ENCODE measurements around the gene FAM43A.

The FAM43A gene

DNA sequence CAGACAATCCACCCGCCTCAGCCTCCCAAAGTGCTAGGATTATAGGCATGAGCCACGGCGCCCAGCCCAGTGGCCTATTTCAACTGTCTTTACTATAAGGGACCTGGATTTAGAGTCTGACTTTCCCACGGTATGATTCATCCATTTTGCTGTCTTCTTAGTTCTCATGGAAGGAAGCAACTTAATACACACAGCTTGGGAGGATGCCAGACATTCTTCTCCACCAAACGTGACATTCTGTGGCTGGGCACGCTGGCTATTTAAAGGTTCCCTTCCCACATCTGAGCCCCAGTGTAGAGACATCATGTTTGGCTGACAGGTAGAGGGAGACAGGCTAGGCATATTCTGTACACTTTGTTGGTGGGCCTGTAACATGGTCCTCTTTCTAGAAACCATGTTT, 26.2 kb downstream of the FAM43A start:
- DNase-seq = peak; percentile 42

DNA sequence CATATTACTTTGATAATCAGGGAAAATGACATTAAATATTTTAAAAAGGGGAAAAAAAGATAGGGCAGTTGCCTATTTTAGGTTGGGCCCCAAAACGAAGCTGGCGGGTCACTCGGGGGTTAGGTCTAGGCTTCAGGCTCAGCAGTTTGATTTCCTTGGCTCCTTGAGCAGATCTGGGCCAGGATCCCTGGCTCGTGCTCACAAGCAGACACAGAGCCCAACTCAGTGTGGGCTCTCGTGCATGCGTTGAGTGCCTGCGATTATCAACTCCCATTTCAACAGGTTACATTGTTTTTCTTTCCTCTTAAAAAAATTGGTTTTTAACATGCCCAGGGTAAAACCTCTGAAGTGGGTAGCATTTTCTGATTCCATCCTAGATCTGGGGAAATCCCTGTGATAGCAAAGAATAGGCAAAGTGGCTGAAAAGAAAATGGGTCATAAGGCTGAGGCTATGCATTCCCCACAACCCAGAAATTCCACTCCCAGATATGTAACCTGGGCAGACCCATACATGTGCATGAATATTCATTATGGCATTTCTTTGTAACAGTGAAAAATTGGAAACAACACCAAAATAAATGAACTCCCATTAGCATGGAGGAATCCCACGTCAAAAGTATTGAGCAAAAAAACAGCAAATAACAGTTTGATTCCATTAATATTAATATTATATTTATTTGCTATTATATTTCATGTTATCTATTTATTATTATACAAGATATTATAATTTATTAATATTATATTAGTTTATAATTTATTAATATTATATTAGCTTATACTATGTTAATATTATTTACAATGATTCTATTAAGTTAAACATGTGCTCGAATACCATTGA, 27.8 kb downstream of the FAM43A start:
- no peak for DNase-seq

DNA sequence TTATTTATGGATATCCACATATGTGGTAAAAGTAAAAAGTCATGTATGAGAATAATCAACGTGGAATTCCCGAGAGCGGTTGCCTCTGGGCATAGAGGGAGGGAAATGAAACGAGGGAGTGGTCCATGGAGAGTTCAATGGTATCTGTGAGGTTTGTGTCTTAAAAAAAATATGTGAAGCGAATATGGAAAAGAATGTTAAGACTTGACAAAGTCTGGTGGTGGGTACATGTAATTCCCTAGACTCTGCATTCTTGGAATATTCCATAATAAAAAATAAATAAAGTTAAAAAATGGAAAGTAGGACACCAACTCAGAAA, 28.4 kb downstream of the FAM43A start:
- DNase-seq = no peak

DNA sequence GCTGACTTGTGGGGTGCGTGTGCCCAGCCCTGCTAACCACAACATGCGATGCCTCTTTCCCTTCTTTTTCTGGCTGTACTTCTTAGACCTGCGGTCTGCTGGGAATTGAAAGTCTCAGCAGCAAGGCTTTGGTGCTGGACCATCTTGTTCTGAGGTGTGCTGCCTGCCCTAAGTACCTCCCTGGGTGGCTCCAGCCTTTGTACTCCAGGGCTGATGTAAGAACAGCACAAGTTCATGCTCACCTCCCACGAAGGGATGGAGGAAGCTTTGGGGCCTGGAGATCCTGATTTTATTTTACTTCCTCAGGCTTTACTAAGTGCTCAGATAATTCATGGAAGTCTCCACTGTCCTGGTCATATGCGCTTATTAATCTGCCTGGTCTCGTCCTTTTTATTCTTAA, 28.9 kb downstream of the FAM43A start:
- DNase-seq = no peak

DNA sequence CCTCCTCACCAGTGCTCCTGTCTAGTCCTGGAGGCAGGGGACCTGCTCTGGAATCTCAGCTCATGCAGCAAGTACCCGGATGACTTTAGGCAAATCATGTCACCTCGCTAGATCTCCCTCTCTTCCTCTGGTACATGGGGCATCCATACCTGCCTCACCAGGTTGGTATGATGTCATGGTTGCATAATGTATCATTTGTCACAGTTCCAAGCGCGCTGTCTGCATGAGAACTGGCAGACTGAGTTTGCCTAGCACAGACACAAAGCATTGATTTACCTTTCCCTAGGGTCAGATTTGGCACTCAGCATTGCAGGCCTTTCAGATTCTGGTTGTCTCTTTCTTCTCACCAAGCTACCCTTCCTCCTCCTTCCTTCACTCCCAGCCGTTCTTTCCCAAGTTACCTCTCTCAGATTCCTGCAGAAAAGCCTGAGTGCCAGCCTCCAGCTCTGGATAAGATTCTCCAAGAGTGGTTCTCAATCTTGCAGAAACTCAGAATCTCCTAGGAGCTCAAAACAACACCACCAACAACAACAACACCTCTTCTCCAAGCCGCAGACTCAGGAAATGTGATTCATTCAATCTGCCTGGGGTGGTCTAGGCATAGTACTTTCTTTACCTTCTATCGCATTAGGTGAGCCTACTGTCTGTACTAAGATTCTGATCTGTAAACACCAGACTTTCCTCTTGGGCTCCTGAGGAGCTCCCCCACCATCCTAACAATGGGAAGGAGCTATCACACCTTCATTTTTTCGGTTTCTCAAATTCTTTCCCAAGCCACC, 29.5 kb downstream of the FAM43A start:
- no peak for DNase-seq

DNA sequence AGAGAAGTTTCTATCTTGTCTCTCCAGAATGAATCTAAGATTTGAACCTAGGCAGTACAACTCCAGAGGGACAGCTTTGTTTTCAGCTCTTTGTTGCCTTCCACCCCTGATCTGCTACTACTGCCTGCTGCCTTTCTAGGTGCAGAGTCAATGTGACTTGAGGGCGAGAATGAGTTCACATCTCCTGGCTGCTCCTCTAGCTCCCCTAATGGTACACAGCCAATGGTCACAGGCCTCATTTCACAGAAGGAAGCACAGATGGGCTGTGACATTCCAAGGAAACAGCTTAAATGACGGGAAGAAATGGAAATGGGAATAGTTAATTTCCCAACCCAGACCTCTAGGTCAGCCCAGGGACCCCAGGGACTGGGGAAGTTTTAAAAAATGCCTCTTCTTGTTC, 32.4 kb downstream of the FAM43A start:
- no peak for DNase-seq

DNA sequence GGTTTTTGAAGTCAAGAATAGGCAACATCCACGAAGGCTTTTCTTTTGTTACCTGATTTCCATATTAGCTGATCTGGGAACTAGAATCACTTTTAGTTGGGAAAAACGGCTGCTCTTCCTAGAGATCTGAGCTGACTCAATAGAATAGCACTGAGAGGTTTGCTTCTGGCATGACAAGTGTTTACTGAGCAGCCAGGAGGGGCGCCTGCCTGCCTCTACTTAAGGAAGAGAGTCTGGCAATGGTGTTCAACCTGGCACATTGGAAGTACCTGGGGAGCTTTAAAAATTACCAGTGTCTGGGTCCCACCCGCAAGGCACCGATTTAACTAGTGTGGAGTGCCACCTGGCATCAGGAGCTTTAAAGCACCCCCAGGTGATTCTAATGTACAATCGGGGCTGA, 34.4 kb downstream of the FAM43A start:
- DNase-seq = no peak

DNA sequence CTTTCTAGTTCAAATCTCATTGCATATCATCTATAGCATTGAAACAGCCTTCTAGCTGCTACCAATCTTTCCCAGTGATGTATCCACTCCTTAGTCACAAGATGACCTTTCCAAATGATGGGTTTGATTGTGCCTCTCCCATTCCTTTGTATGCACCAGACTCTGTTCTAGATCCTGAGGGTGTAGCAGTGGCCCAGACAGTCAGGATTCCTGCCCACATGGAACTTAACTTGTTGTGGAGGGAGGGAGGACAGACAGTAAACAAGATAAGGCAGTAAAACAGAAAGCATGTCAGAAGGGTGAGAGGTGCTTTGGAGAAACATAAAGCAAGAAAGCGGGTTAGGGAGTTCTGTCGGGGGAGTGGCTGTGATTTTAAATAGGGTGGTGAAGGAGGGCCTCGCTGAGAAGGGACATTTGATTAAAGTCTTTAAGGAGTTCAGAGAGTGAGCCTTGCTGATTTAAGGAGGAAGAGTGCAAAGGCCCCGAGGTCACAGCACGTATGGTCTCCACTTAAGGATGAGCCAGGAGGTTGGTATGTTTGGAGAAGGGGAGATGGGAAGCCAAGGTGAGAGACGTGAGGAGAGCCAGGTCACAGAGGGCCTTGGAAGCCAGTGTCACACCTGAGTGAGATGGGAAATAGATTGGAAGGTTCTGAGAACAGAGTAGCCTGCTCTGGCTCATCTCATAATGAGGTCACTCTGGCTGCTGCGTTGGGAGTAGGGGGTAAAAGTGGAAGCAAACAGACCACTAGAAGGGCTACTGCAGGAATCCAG, 38.3 kb downstream of the FAM43A start:
- DNase-seq = no peak

DNA sequence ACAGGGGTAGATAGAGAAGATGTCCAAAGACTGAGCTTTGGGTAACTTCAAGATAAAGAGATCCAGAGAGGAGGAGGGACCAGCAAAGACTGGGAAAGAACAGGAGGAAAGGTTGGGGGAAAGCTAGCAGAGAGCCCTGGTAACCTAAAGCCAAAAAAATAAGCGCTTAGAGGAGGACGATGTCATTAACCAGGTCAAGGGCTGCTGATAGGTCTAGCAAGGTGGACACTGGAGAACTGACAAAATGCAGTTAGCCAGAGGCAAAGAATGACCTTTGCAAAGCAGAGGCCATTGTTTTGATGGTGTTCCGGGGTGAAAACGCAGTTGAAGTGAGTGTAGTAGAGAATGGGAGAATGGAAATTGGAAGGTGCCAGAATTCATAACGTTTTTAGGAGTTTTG, 39.7 kb downstream of the FAM43A start:
- DNase-seq = no peak

DNA sequence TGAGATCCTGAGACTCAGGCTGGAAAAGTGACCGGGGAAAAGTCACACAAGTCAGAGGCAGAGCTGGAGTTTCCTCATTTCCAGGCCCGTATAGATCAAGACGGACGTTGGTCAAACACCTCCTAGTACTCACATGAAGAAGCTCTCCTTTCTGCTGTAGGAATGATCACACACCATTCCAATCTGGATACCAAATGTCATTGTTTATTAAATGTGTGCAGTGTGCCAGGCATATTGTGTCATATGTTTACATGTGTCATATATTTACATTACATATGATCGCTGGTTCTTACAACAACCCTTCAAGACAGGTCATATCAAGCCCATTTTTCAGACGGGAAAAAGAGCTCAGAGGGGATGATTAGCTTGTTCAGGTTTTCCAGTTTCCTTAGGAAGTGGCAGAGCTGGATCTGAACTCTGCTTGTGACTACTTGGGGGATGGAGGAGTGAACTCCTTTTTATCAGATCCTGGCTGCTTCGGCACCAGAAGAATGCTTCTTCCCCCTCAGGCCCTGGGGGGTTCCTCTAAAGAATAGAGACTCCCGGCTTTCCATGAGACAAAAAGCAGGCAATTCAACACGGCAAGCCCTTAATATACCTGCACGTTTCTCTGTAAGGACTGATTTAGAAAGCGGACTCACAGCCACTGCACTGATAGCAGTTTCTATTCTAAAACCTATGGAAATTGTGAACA, 41.9 kb downstream of the FAM43A start:
- DNase-seq = no peak

DNA sequence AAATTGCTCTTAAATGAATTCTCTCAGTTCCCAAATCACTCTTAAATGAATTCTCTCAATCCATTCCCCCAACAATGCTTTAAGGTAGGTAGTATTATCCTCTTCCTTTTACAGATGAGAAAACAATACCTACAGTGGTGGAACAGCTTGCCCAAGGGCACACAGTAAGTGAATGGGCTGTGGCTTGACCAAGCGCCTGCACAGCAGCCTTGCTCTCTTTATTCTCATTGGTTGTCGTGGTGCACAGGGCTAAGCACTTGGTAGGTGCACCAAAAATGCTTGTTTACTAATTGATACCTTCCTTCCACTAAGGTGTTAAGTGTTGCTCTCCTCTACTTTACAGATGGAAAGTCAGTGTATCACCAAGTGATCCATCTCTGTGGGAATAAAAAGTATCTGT, 43.3 kb downstream of the FAM43A start:
- no peak for DNase-seq

DNA sequence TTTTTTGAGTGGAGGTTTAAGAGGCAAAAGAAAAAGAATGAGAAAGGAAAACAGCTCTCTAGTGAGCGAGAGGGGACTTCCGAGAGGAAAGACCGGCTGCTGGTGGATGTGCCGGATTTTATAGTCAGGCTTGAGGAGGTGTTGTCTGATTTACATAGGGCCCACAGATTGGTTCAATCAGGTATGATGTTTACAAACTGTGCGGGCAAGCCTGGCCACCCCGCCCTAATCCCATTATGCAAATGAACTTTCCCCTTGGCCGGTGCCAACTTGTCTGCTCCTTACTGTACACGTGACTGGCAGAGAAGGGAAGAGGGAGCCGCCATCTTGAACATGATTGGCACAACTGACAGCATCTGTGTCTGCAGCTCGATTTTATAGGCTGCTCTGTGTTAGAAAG, 44.7 kb downstream of the FAM43A start:
- DNase-seq = no peak

DNA sequence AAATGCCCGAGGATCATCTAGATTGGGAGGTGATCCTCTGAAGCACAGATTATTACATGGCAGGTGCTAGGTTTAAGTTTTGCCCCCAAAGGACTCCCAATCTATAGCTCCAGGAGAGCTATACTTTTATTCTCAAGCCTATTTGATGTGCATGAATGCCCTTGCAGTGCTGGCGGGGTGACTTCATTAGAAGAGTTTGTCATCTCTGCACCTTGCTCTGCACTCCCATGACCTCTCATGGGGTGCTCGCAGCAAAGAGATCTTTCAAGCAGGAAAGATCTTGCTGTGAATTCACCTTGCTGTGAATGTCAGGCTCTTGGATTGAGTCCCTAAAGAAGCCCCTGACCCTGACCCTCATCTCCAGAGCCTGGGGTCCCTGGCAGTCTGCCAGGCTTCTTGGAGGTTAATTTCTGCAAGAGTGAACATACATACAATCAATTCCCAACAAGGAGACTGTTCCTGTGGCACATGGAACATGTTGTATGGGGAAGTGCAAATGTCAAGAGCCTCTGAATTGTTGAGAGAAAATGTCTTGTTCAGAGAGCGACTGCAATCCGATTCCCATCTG, 45.9 kb downstream of the FAM43A start:
- no peak for DNase-seq

DNA sequence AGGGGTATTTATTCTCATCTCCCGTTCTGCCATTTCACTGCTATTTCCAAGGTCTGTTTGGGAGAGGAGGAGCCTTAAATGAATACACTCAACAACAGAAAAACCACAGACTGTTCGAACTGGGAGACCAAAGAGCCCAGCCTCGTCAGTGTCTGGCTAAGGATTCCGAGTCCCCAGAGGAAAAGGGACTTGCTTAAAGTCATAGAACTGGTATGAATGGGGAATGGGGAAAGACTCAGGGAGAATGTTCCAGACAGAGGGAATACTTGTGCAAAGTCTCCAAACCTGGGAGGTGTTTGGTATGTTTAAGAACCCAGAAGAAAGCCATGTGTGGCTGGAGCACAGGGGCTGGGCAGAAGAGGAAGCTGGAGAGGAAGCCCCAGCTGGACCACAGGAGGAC, 46.9 kb downstream of the FAM43A start:
- no peak for DNase-seq

DNA sequence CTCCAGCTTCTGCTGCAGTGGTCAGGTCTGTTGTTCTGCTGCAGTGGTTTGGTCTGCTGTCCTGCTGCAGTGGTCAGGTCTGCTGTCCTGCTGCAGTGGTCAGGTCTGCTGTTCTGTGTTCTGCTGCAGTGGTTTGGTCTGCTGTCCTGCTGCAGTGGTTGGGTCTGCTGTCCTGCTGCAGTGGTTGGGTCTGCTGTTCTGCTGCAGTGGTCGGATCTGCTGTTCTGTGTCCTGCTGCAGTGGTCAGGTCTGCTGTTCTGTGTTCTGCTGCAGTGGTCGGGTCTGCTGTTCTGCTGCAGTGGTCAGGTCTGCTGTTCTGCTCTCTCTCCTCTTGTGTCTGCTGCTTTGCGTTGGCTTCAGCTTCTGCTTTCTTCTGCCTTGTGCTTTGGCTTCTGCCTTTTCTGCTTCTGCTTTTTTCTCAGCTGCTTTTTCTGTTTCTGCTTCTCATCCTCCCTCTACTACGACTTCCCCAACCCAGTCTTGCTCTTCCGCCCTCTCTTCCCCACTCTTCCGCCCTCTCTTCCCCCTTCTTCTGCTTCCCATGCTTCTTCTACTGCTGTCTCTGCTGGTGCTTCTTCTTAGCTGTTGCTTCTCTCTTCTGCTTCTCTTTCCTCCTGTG, 50.7 kb downstream of the FAM43A start:
- DNase-seq = no peak

DNA sequence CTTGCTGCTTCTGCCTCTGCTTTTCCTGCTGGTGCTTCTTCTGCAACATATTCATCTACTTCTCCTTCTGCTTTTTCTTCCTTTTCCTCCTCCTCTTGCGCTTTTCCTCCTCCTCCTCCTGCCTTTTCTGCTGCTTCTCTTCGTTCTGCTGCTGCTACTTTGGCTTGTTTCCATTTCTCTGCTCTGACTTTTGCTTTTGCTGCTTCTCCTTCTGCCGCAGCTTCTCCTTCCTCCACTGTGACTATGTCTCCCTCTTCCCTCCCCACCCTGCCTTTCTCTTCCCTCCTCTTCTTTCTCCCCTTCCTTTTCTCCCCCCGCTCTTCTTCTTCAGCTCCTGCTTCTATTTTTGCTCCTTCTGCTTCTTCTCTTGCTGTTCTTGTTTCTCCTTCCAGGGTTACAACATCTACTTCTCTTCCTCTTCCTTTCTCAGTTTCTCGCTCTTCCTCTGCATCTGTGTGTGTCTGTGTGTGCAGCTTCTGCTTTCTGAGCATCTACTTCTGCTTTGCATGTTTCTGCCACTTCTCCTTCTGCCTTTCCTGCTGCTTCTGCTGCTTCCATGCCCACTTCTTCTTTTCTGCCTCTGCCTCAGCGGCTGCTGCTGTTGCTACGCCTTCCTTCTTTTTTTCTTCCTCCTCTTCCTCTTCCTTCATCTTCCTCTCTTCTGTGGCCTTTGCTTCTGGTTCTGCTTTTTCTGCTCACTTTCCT, 51.4 kb downstream of the FAM43A start:
- no peak for DNase-seq

All from right hindlimb (tissue), 1 donor.